ENCODE measurements around the gene YARS1. TPM values are rescaled to one million over a fixed set of nuclear protein-coding genes. Genes with fewer than 3 reads are reported as not detected.

The YARS1 gene
- total RNA-seq, 1 experiment from 2014 or later: 262 TPM

- no peaks in the 10 kb centered on the region for H3K4me1 ChIP-seq (ENCODE audit: insufficient read depth, low read length, poor library complexity, severe bottlenecking)
- no peaks in the 10 kb centered on the region for H3K27me3 ChIP-seq (replicated peaks; ENCODE audit: insufficient read depth, low read depth, low read length, poor library complexity)
- H3K4me3 ChIP-seq (ENCODE audit: low read depth, low read length, poor library complexity, severe bottlenecking): no peak overlapping the region
- no peaks in the 10 kb centered on the region for H3K9me3 ChIP-seq (ENCODE audit: low read depth, low read length, poor library complexity, severe bottlenecking)
- intact Hi-C loops (cut with micrococcal nuclease; ENCODE audit: unreplicated experiment): no loop called here
- TF ChIP-seq CTCF (conservative IDR thresholded peaks at IDR 0.05; ENCODE audit: low read depth, low read length) (no peak), EZH2 (IDR thresholded peaks at IDR 0.05; ENCODE audit: borderline replicate concordance, low read depth, low read length, poor library complexity, severe bottlenecking) (no peak)
- H3K36me3 ChIP-seq (ENCODE audit: insufficient read depth, low read length, poor library complexity, severe bottlenecking): peaks cover 89% of the 10 kb centered on the region
- H3K27ac ChIP-seq (ENCODE audit: low read depth, low read length, poor library complexity, severe bottlenecking): no peak overlapping the region
- BruUV-seq (replicated peaks): no TSS peak
- POLR2A ChIA-PET (ENCODE audit: low non-redundant PET): interaction anchor here (0.7 kb wide), 1 partner anchor 11 kb away, joined by 3 read pairs; no protein-coding TSS in a partner anchor
- CTCF ChIA-PET: no interaction called here
- DNase-seq (ENCODE audit: low spot score): no peak
These were observed 37.9 kb downstream of the YARS1 start for GRCh38 chr1:32779242-32779641.

GRCh38 chr1:32775640-32776337, 41.4 kb downstream of the YARS1 start:
- DNase-seq (ENCODE audit: low spot score): peak; percentile 34
- ChIA-PET CTCF (interaction anchor here (1.0 kb wide), 1 partner anchor 63 kb away, joined by 3 read pairs; no protein-coding TSS in a partner anchor), POLR2A (ENCODE audit: low non-redundant PET) (no interaction called here)
- TF ChIP-seq EZH2 (IDR thresholded peaks at IDR 0.05; ENCODE audit: borderline replicate concordance, low read depth, low read length, poor library complexity, severe bottlenecking): no peak
- no peak for TF ChIP-seq CTCF (conservative IDR thresholded peaks at IDR 0.05; ENCODE audit: low read depth, low read length)
- no peaks in the 10 kb centered on the region for H3K9me3 ChIP-seq (ENCODE audit: low read depth, low read length, poor library complexity, severe bottlenecking)
- H3K36me3 ChIP-seq (ENCODE audit: insufficient read depth, low read length, poor library complexity, severe bottlenecking): peaks cover 66% of the 10 kb centered on the region
- H3K4me3 ChIP-seq (ENCODE audit: low read depth, low read length, poor library complexity, severe bottlenecking): no peak overlapping the region
- H3K4me1 ChIP-seq (ENCODE audit: insufficient read depth, low read length, poor library complexity, severe bottlenecking): no peaks in the 10 kb centered on the region
- intact Hi-C loops (cut with micrococcal nuclease; ENCODE audit: unreplicated experiment): no loop called here
- no TSS peak for BruUV-seq (replicated peaks)
- no peaks in the 10 kb centered on the region for H3K27me3 ChIP-seq (replicated peaks; ENCODE audit: insufficient read depth, low read depth, low read length, poor library complexity)
- peak overlapping the region; percentile 33 for H3K27ac ChIP-seq (ENCODE audit: low read depth, low read length, poor library complexity, severe bottlenecking)

GRCh38 chr1:32774950-32775634, 42.1 kb downstream of the YARS1 start:
- no peaks in the 10 kb centered on the region for H3K27me3 ChIP-seq (replicated peaks; ENCODE audit: insufficient read depth, low read depth, low read length, poor library complexity)
- ChIA-PET POLR2A (ENCODE audit: low non-redundant PET) (interaction anchor here (0.6 kb wide), 1 partner anchor 383 kb away, joined by 4 read pairs; no protein-coding TSS in a partner anchor), CTCF (interaction anchor here (1.0 to 2.9 kb wide), 2 partner anchors 63 kb away, joined by 3 to 21 read pairs; no protein-coding TSS in a partner anchor)
- peak overlapping the region; percentile 33 for H3K27ac ChIP-seq (ENCODE audit: low read depth, low read length, poor library complexity, severe bottlenecking)
- H3K9me3 ChIP-seq (ENCODE audit: low read depth, low read length, poor library complexity, severe bottlenecking): no peaks in the 10 kb centered on the region
- peaks cover 59% of the 10 kb centered on the region for H3K36me3 ChIP-seq (ENCODE audit: insufficient read depth, low read length, poor library complexity, severe bottlenecking)
- intact Hi-C loops (cut with micrococcal nuclease; ENCODE audit: unreplicated experiment): no loop called here
- BruUV-seq (replicated peaks): TSS peak; percentile 93
- no peak overlapping the region for H3K4me3 ChIP-seq (ENCODE audit: low read depth, low read length, poor library complexity, severe bottlenecking)
- no peaks in the 10 kb centered on the region for H3K4me1 ChIP-seq (ENCODE audit: insufficient read depth, low read length, poor library complexity, severe bottlenecking)
- DNase-seq (ENCODE audit: low spot score): peak; percentile 38
- TF ChIP-seq EZH2 (IDR thresholded peaks at IDR 0.05; ENCODE audit: borderline replicate concordance, low read depth, low read length, poor library complexity, severe bottlenecking): no peak
- TF ChIP-seq CTCF (conservative IDR thresholded peaks at IDR 0.05; ENCODE audit: low read depth, low read length): no peak

Measured in A673 (cell line).